DMS114 treated with DMSO at 0.1 percent for 48 hours (cell line): ENCODE data around the gene TNFAIP1.
A peak's percentile ranks its signal among the peaks of the same experiment; 100 is the strongest.

Experiments
- DNase-seq: peaks from one replicate; lab custom pipeline; 2025; ENCODE audit not compliant: unreplicated experiment; lab: John Stamatoyannopoulos, UW

The TNFAIP1 gene

DNA sequence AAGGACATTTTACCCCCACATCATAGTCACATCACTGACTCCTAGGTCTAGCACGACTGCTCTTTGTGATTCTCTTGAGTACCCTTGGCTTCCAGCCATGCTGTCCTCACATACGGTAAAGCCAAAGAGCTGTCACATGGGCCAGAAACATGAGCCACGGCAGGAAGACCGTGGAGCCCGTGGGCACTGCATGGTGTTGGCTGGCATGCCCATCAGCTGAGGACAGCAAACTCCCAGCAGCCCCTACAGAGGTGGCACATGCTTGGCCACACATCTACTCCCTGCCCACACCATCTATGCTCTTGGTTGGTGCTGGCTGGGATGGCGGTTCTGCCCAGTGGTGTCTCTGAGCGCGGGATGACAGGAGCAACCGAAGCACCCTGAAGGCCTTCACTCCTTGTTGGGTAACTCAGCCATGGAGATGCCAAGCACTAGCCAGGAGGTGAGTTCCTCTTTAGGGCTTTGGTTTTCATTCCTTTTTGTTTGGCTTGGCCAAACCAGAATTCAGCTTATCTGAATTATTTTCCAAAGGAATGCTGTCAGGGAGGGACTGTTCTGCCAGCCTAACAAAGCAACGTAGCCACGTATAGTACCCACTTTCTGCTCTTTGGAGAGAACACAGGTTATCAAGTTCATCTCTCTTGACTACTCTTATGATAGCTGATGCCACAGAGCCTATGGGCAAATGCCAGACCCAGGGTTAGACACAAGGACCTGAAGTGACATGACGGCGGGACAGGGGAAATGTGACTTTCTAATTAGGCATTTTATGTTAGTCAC is 10.0 kb downstream of the TNFAIP1 start:
- DNase-seq: no peak

DNA sequence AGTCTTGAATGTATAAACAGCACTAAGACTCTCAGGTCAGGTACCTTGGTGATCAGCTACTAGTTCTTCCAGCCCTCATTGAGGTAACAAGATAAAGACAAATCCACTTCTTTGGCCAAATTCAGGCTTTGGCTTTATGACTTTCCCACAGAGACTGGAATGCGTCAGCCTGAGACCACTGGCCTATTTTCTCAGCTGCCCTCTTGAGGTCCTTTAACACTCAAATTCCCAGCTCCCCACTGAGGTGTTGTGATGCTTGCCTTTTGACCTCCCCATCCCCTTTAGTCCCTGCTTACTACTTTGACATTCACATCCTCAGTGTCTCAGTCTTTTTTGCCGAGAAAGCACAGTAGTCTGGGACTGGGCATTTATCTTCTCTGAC is 10.6 kb downstream of the TNFAIP1 start:
- DNase-seq: no peak

DNA sequence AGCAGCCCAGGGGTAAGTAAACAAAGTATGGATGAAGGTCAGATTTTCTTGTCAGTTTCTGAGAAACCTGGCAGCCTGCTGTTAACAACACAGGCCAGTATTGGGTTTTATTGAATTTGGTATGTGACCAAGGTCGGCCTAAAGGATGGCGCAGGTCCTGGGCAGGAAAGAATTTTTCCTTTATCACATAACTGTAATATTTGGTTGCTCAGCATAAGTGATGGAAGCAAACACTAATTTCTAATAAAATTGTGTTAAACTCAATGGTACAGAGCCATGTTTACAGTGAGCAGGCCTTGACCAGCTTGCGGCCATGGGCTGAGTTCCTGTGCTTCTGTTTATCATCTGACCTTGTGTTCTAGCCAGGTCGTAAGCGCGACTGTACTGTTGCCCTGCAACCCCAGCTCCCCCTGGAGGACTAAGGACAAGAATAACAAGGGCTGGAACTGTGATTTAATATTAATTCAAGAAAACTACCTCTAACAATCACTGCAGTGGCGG is 11.2 kb downstream of the TNFAIP1 start:
- DNase-seq: no peak

DNA sequence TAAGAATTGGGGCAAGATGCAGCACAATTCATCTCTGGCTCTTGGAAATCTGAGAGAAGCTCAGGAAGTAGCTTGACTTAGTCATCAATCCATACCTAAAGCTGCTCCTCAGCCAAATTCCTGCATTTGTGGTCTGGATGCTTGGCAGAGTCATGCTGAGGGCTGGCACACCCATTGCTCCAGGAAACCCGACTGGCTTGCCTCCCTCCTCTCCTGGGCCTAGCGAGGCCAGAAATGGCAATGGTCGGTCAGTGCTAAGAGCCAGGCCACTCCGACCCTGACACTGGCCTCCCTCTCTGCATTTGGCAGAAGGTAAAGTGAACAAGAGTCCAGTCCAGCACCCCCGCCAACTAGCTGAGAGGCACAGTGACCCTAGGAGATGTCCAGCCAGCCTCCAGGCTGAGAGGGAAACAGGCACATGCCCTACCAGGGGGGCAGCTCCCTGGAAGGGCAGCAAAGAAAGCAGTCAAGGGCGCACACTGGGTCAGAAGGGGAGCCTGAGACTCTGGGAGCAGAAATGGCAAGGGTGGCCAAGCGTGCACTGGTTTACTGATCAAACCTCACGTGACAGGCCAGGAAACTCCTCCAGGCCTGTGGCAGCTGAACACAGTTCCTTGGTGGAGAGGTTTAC is 11.8 kb downstream of the TNFAIP1 start:
- DNase-seq: no peak

DNA sequence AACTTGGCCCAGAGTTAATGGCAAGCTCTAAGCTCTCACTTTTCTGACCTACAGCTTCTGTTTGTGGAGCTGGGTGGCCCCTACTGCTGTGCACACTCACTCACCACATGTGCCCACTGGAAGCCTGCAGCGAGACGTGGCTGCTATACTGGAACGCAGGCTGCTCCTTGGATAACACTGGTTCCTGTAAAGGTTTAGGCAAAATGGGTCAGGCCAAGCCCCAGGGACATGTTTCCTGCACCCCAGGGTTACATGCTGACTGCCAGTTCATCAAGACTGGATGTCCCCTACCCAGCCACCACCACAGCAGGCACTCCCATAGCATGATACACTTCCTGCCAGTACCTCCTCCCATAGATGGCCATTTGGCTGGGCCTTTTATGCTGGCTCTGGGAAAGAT is 13.4 kb downstream of the TNFAIP1 start:
- DNase-seq: no peak

DNA sequence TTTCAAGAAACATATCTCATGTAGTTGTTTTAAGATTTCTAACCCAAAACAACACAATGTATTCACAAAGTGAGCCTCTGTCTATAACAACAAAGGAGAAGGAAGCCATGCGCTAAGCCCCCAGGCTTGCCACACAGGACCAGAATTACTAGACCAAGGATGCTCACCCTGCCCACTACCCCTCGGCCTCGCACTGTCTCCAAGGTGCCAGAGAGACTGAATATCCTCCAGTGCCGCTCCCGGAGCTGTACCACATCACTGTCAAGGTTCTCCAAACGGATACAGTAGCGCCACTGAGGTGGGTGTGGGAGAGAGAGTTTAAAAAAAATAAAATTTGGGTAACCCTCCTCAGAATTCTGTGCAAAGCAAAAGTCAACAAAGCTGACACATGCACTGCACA is 14.7 kb downstream of the TNFAIP1 start:
- no peak for DNase-seq

DNA sequence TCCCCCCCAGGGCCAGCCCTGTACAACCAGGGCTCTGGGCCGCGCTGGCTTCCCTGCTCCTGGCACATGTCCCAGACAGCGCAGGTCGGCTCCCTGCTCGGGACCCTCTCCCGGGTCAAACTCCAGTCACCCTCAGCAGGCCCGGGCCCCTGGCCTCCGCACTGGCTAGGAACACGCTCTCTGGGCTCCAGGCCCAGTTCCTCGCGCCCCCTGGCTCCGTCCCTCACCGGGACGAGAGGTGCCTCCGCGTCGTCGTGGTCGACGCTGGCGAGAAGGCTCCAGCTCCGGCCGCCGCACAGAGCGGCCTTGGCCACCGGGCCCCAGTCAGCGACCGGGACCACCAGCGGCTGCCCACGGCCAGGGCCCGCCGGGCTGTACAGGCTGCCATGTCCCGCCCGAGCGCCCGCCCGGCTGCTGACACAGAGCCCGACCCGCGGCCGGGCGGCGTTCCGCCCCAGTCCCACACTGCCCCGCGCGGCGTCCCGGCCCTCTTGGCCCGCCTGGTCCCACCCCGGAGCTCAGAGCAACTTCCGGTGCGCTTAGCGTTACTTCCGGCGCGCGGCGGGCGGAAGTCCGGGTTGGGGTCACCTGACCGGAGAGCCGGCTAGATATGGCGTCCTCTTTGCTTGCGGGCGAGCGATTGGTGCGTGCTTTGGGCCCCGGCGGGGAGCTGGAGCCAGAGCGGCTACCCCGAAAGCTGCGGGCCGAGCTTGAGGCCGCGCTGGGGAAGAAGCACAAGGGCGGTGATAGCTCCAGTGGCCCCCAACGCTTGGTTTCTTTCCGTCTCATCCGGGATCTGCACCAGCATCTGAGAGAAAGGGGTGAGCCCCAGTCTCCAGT is 21.7 kb downstream of the TNFAIP1 start, which contains the start of gene POLDIP2:
TSS of gene POLDIP2 (minus strand) at position 467 of the 840 bp plus-strand sequence. CDS start at position 388, 79 bp downstream.
- DNase-seq: peak; percentile 76

DNA sequence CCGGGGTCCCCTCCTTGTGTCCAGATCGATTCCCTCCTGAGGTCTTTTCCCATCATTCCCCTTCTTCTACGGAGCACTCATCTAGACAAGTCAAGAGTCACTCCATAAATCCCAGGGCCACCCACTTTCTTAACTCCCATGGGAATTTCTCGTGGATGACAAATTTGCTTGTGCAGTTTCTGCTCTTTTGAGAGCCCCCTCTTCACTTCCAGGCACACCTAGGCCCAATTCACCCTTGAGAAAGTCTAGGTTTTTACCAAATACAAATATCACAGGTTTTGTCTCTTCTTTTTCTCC is 22.3 kb downstream of the TNFAIP1 start:
- no peak for DNase-seq

DNA sequence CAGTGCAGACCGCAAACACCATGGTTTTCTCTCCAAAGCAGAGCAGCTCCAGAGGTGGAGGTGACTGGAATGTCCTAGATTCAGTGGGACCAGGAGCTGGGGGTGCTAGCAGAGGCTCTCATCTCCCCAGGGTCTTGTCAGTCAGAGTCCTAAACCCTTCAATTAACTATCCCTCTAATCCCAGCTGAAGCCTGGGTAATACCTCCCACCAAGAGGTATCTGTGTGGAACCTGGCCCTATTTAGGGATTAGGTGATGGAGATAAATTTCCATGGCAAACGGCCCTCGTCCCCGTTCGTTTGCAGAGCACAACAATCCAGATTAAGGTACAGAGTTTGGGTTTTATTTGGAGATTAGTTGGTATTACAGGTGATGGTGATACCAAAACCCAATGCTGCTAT is 27.6 kb downstream of the TNFAIP1 start:
- no peak for DNase-seq

DNA sequence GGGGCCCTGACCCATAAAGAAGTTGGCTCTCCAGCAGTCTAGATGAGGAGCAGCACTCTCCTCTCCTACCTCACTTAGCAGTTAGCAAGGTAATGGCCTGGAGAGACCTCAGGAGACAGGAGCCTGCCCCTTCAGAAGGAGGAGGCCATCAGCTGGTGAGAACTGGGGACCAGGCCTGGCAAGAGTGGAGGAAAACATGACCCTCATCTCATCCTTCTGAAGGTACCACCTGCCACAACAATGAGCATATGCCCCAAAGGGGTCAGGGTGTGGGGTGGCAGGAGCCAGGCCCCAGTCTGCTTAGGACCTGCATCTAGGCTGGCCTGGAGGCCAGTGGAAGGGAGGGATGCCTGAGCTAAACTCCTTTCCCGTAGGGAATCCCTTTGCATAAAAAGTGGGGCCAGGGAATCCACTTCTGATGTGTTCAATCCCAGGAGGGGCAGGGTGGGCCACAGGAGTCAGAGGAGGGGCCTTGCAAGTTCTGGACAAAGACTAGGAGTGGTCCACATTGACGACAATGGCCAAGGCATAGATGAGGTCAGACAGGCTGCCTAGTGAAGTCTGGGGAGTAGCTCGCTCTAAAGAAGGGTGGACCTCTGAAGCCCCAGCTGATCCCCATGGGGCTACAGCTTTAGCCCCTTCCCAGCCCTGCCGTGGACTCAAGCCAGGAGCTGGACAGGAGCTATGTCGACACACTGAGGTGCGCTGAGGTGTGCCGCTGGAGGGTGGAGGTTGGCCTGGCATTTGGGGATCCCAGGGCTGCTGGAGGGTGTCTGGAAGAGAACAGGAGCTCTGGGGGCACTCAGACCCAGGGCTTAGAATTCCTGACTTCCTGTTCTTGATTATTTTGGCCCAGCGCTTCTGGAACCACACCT is 28.5 kb downstream of the TNFAIP1 start:
- no peak for DNase-seq

DNA sequence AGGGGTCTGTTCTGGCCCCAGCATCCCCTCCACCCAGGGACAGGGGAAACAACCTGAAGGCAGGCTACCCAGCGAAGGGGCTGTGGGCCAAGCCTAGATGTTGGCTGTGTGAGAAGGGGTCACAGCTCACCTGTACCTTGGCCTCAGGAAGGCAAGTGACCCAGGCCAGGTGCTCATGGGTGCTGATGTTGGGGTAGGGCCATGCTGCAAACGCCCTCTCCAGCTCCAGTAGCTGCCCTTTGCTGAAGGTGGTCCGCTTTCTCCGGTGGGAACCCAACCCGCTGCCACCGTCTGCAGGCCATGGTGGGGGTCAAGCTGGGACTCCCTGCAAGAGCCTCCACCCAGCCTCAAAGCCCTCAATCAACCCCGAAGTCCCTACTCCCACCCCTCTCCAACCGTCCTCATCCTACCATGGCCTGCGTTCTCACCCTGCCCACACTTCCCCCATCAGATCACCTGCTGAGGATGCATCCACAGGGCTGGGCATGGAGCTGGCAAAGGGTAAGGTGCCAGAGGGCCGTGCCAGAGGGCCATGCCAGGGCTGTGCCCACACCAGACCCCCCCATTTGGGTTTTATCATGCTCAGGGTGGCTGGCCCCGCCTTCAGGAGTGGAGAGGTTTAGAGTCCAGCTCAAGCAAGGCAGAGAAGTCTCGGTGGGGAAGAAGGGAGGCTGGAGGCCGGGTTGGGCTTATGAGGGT is 29.3 kb downstream of the TNFAIP1 start, which contains the start of gene SEBOX:
TSS of gene SEBOX (minus strand) at position 535 of the 699 bp plus-strand sequence. CDS start at position 487, 48 bp downstream.
- DNase-seq: no peak

DNA sequence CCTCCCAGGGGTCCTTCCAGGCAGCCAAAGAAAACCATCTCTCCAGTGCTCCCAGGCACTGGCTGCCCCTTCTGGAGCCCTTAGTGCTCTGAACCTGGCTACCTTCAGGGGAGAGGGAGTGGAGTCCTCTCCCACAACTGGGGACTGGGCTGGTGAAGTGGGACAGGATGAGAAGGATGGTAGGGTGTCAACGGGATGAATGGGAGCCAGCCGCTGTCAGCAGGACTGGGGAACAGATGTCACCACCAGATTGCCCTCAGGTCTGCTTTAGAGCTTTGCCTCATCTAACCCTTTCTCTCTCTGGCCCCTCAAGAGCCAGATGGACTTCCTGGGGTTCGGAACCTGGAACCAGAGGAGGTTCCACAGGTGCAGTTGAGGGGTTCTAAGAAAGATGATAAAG is 29.9 kb downstream of the TNFAIP1 start:
- DNase-seq: no peak

DNA sequence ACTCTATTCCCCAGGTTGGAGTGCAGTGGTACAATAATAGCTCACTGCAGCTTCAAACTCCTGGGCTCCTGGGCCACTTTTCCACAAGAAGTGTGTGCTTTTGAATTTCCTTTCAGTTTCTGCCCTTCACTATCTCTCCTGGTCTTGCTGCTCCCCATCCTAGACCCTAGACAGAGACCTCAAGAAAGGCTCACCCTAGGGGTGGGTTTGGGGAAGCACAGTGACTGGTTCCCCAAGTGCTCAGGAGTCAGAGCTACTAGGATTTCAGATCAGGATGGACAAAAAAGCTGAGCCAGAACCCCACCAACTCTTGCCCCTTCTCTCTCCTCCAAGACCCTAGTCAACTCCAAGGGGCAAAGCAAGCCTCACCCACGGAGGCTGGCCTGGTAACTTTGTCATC is 31.0 kb downstream of the TNFAIP1 start:
- DNase-seq: no peak

DNA sequence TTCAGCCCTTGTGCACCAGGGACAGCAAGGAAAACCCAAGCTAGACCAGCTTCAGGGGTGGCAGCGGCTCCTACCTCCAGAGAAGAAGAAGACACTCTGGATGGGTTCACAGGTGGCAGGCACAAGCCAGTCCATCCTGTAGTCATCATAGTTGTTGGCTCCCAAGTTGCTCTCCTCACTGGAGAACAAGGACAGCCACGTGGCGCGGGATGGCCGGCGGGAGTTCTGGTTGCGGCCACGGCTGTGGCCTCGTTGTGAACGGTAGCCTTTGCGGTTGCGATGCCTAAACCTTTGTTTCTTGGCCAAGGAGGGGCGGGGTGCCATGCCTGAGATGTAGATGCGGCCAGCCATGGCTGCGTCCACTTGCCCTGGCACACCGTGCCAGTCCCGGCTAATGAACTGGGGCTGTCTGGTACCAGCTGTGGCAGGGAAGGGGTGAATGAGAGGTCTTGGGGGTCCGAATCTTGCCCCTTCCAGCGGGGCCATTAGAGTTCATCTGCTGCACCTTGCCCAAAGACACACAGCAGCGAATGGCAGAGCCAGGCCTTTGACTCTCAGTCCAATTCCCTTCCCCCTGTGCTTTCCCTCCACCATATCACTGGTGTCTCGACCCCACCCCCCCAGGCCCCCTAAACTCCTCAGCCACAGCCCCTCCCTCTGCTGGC is 32.2 kb downstream of the TNFAIP1 start:
- no peak for DNase-seq

DNA sequence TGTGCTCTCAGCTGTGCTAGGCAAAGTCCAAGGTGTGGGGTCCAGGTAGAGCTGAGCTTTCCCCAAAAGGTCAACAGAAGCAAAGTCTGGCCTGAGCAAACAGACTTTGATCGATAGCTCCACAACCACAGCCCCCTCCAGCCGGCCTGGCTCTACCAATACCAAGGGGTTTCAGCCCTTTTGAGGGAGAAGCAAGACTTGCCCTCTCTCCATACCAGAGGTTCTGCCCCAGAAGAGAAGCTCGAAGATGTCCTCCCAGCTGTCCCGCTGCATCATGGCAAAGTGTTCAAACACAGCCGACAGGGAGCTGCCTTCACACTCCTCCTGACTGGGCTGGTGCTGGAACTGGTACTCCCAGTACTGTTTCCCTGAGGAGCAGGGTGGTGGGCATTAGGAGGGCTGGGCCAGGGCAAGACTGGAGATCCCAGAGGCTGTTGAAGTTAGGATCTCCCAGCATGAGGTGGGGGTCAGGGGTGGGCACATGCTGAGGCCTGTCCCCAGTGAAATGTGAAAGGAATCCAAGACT is 32.8 kb downstream of the TNFAIP1 start:
- no peak for DNase-seq

DNA sequence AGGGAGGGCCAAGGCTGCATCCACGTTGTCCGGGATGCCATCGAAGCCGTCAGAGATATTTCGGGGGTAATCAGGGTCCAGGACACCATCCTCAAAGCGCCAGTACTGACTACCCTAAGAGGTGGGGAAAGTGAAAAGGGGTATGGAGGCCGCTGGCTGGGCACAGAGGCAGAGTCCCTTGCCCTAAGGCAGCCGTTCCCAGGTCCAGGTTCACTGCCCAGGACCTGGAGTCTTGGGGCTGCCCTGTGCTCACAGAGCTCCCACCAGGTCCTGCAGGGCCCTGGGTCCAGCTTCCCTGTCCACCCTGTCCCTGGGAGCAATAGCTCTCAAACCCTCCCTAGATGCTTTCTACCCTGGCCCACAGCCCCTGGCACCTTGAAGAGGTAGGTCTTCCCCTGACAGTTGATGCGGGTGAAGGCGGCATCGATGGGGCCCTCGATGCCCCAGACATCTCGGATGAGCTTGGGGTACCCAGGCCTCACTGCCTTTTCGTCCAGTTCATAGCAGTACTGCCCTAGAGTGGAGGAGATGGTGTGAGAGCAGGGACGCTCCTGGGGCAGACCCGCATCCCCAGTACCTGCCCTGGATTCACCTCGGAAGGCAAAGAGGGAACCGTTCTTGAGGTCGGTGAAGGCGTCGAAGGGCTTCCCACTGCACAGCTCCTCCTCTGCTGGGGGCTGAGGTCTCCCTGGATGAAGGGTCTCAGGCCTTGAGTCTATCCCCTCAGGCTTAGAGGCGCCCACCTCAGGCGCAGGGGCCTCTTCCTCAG is 33.5 kb downstream of the TNFAIP1 start:
- DNase-seq: no peak

DNA sequence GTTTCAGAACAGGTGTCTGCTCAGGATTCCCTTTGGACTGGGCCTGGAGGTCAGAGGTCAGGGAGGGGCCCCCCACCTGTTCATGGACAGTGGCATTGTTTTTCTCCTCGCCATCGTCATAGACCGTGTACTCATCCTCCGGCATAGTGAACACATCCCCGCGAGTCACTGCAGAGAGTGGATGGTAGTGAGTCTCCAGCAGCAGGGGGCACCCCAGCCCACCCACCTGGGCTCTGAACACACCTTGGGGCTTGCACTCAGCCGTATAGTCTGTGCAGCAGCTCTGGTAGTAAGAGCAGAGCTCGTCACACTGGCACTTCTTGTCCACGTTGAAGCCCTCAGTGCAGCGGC is 34.1 kb downstream of the TNFAIP1 start:
- no peak for DNase-seq

DNA sequence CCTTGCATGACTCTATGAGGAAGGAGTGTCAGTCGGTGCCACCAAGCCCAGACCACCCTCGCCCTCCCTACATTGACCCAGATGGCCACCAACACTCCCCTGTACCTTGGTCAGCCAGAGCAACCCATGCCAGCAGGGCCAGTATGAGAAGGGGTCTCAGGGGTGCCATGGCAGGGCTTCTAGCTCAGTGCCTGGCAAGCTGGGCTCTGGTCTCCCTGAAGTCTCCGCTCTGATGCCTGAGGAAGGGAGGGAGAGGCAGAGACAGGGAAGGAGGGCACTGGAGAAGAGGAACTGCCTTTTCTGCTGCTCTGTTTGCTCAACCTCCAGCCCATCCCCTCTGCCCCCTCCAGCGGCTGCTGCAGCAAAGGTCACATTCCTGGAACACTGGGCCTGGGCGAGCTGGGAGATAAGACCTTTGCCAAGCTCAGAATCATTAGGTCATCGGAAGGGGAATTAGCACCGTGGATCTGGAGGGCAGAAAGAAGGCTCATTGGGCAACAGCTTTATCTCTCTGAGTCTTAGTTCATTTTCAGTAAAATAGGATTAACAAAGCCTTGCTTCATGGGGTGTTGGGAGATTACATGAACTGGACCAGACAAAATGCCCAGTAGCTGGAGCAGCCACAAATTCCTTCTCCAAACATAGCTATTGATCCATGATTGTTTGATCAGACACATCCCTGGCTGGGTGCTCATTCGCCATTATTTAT is 34.6 kb downstream of the TNFAIP1 start, which contains the start of gene VTN:
TSS of gene VTN (minus strand) at position 273 of the 709 bp plus-strand sequence. CDS start at position 169, 104 bp downstream.
- no peak for DNase-seq
